Muscle layer of duodenum (tissue), 2 donors: ENCODE data around the gene FDX1.
"Not testable (repeated sequence)": the region's sequence is repeated elsewhere in the genome, so short reads cannot be mapped to it uniquely, and the experiment has no call there.

Experiments
- H3K27ac ChIP-seq: one replicate; pipeline ENCODE4 v1.7.0; 2013; ENCODE audit warnings: mild to moderate bottlenecking, low read length
- H3K27me3 ChIP-seq: one replicate; pipeline ENCODE4 v1.7.0; 2013; ENCODE audit warnings: low read depth, mild to moderate bottlenecking, control low read depth, low read length
- H3K36me3 ChIP-seq, 2 donors: one replicate each; pipeline ENCODE4 v1.7.0; 2013; ENCODE audit warnings: low read length in 2 of 2, control low read depth in 1 of 2, mild to moderate bottlenecking in 1 of 2; ENCODE audit not compliant: insufficient read depth in 2 of 2, control insufficient read depth in 1 of 2
- H3K4me1 ChIP-seq, 2 donors: one replicate each; pipeline ENCODE4 v1.7.0; 2013; ENCODE audit warnings: low read length in 2 of 2, mild to moderate bottlenecking in 2 of 2, control low read depth in 1 of 2, moderate library complexity in 1 of 2; ENCODE audit not compliant: insufficient read depth in 2 of 2, control insufficient read depth in 1 of 2
- H3K4me3 ChIP-seq, 2 donors: one replicate each; pipeline ENCODE4 v1.7.0; 2013; ENCODE audit warnings: low read length in 2 of 2, low read depth in 1 of 2, mild to moderate bottlenecking in 1 of 2
- H3K9me3 ChIP-seq, 2 donors: one replicate each; pipeline ENCODE4 v1.7.0; 2013; ENCODE audit warnings: low read length in 2 of 2, control low read depth in 1 of 2, mild to moderate bottlenecking in 1 of 2; ENCODE audit not compliant: control insufficient read depth in 1 of 2
- donor health status: healthy.

Gene FDX1

GRCh38 chr11:110415081-110415480 is 14.7 kb upstream of the FDX1 start:
- Histone ChIP-seq H3K9me3 (no peaks in the 10 kb centered on the region), H3K4me1 (no peaks in the 10 kb centered on the region), H3K27ac (no peak overlapping the region), H3K27me3 (no peaks in the 10 kb centered on the region), H3K4me3 (no peak overlapping the region), H3K36me3 (no peaks in the 10 kb centered on the region)

- not testable (repeated sequence) for H3K4me1 ChIP-seq, H3K27me3 ChIP-seq, H3K4me3 ChIP-seq, H3K27ac ChIP-seq, H3K36me3 ChIP-seq, H3K9me3 ChIP-seq
Measured at GRCh38 chr11:110421658-110422057, 8.1 kb upstream of the FDX1 start.

DNA sequence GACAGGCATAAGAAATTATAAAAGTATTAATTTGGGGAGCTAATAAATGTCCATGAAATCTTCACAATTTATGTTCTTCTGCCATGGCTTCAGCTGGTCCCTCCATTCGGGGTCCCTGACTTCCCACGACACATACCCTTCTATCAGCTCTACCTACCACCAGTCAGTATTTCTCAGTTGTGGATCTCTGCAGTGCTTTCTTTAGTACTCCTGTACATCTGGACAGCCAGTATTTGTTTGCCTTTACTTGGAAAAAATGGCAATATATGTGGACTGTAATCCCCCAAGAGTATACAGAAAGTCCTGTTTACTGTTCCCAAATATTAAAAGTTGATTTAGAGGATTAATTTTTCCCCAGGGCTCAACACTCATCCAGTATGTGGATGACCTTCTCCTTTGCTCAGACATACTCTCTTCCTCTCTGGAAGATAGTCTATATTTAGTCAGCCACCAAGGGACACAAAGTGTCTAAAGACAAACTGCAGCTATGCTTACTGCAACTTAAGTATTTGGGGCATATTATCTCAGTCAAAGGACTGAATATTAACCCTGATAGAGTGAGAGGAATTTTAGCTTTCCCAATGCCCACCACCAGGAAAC is 7.3 kb upstream of the FDX1 start:
- no peak overlapping the region for H3K4me3 ChIP-seq
- no peaks in the 10 kb centered on the region for H3K36me3 ChIP-seq
- H3K27me3 ChIP-seq: no peaks in the 10 kb centered on the region
- H3K4me1 ChIP-seq: no peaks in the 10 kb centered on the region
- H3K9me3 ChIP-seq: no peaks in the 10 kb centered on the region
- no peak overlapping the region for H3K27ac ChIP-seq

DNA sequence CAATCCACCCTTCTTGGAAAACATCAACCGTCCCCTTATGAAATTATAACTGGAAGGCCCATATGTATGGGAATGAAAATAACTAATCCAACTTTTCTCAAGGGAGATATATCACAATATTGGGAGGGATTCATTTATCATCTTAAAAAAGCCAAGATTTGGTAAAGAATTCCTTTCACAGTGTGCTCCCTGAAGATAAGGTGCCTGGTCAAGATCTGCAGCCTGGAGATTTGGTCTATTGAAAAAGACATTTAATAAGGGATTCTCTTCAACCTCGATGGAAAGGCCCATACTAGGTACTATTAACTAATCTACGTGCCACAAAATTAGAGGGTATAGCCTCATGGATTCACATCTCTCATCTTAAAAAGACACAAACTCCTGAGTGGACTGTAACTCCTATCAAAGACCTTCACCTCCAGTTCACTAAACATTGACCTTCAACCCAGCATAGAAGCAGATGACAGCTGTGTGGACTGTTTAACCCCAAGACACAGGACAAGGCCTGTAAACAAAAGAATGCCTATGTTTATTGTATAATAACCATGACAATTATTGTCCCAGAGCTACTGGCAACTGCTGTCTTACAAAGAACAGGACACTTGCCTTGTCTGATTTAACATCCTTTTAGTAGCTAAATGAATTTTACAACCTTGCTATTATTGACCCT is 4.8 kb upstream of the FDX1 start:
- no peaks in the 10 kb centered on the region for H3K9me3 ChIP-seq
- H3K4me3 ChIP-seq: no peak overlapping the region
- no peaks in the 10 kb centered on the region for H3K27me3 ChIP-seq
- H3K27ac ChIP-seq: no peak overlapping the region
- no peaks in the 10 kb centered on the region for H3K36me3 ChIP-seq
- peaks cover 0 to 4% of the 10 kb centered on the region in 2 donors for H3K4me1 ChIP-seq

DNA sequence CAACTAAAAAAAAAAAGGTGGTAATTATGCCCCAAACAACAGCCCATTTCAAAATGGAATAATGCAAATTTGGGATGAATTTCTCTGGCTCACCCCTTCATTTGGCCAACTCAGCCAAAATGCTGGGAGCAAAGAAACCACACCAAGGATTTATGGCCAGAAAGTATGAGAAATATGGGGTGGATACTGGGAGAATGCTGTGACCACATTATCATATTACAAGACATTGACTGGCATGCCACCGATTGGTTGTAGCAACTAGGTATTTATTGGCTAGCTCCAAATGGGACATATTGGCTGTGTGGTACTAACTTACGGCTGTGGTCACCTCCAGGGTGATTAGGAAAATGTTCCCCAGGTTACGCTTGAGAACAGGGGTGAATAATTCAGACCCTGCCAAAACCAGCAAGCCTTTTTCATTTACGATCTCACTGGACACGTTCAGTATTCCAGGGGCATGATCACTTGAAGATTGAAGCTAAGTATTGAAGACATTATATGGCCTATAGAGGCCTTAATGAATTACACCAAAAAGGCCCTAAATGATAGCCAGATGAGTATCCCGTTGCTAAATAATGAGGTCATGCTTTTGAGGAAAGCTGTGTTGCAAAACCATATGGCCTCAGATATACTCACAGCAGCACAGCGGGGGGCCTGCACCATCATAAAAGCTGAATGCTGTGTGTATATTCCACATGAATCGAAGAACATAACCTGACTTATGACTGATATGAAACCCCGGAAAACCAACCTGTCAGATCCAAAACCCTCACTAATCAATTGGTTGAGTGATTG is 3.8 kb upstream of the FDX1 start:
- Histone ChIP-seq H3K4me1 (peaks cover 0 to 7% of the 10 kb centered on the region in 2 donors), H3K27ac (no peak overlapping the region), H3K36me3 (no peaks in the 10 kb centered on the region), H3K27me3 (no peaks in the 10 kb centered on the region), H3K4me3 (no peak overlapping the region), H3K9me3 (no peaks in the 10 kb centered on the region)

DNA sequence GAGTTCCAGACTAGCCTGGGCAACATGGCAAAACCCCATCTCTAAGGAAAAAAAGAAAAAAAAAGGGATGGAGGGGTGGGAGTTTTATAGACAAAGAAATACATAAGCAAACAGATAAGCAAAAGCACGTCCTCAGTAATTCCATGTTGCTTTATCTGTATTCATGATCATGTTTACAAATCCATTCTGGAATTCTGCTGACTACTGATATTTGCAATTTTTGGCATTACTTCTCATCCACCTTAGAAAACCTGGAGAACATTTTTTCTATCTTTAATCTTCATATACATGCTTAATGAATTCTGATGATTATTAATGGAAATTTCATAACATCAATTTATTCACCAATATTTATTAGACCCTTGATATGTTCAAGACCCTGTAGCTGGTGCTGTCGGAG is 1.7 kb upstream of the FDX1 start:
- Histone ChIP-seq H3K9me3 (no peaks in the 10 kb centered on the region), H3K27me3 (no peaks in the 10 kb centered on the region), H3K4me3 (no peak overlapping the region), H3K27ac (no peak overlapping the region), H3K4me1 (peaks cover 3 to 25% of the 10 kb centered on the region in 2 donors), H3K36me3 (no peaks in the 10 kb centered on the region)

- Histone ChIP-seq H3K9me3 (no peaks in the 10 kb centered on the region), H3K4me3 (peak overlapping the region; percentile 58 to 92), H3K4me1 (peaks cover 11 to 36% of the 10 kb centered on the region in 2 donors), H3K36me3 (no peaks in the 10 kb centered on the region), H3K27ac (peak overlapping the region; percentile 70), H3K27me3 (no peaks in the 10 kb centered on the region)
Measured at GRCh38 chr11:110428956-110429730, 605 bp upstream of the FDX1 start.

- Histone ChIP-seq H3K9me3 (no peaks in the 10 kb centered on the region), H3K36me3 (no peaks in the 10 kb centered on the region), H3K4me1 (peaks cover 11 to 41% of the 10 kb centered on the region in 2 donors), H3K27ac (peak overlapping the region; percentile 89), H3K27me3 (no peaks in the 10 kb centered on the region), H3K4me3 (peak overlapping the region; percentile 92 to 100)
Measured at GRCh38 chr11:110430267-110431050, 711 bp downstream of the FDX1 start.

GRCh38 chr11:110431051-110431672 is 1.4 kb downstream of the FDX1 start:
- no peaks in the 10 kb centered on the region for H3K9me3 ChIP-seq
- H3K36me3 ChIP-seq: no peaks in the 10 kb centered on the region
- peak overlapping the region; percentile 89 for H3K27ac ChIP-seq
- peaks cover 11 to 46% of the 10 kb centered on the region in 2 donors for H3K4me1 ChIP-seq
- peak overlapping the region; percentile 92 to 100 for H3K4me3 ChIP-seq
- no peaks in the 10 kb centered on the region for H3K27me3 ChIP-seq

GRCh38 chr11:110431674-110432073 is 1.9 kb downstream of the FDX1 start:
- H3K27me3 ChIP-seq: no peaks in the 10 kb centered on the region
- H3K4me1 ChIP-seq: peaks cover 11 to 47% of the 10 kb centered on the region in 2 donors
- peak overlapping the region; percentile 92 to 100 for H3K4me3 ChIP-seq
- H3K9me3 ChIP-seq: no peaks in the 10 kb centered on the region
- H3K27ac ChIP-seq: peak overlapping the region; percentile 89
- H3K36me3 ChIP-seq: no peaks in the 10 kb centered on the region
